Measurements from ENCODE around the gene USP48.
A peak's percentile ranks its signal among the peaks of the same experiment; 100 is the strongest.
"Not testable (repeated sequence)": the region's sequence is repeated elsewhere in the genome, so short reads cannot be mapped to it uniquely, and the experiment has no call there.

Gene USP48

DNA sequence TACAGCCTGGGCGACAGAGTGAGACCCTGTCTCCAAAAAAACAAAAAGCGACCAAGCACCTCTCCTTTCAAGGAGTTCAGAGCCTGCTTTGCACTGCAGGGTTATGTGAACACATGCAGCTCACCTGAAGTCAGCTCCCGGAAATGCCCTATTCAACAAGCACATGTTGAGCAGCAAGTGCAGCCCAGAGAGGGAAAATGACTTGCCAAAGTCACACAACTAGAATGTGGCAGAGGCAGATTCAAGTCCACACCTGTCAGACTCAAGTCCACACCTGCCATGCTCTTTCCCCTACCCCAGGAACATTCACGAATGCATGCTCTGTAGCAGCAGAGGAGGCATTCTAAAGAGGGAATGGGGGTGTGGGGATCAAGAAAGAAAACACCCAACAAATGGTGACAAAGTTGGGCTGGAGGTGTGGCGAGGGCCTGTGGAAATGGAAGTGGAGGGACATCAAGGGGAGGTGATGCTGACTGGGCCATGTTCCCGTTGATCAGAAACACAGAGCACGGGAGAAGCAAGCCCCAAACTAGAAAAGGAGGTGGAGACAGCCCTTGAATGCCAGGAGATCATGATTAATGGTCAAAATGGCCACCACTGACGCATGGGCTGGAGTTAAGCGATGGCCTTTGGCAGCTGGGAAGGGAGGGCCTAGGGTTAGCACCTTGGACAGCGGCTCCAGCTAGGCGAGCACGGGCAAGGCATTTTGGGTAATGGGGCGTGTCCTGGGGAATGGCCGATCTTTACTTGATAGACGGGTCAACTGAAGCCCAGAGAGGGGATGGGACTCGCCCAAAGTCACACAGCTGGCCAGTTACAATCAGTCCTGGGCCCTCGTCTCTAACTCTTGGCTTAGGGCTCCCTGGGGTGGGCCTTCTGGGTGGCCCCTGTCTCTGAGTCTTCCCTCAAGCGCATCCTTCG is 135.3 kb downstream of the USP48 start:
- peak; percentile 84 for DNase-seq

DNA sequence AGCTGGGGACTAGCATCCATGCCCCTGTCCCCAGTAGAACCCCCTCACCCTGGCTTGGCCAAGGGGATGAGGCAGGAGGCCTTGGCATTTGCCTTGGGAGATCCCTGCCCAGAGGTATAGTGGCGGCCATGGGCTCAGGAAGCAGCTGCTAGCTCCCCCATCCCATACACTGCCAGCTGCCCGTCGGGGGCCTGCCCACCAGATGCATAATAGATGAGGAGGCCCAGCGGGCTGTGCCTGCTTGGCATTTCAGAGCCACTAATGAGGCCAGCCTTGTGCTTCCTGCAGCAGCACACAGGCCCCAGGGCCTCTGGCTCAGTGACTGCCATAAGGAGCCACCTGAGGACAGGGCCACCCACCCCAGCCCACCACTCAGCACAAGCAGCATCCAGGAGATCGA is 137.4 kb downstream of the USP48 start:
- no peak for DNase-seq

DNA sequence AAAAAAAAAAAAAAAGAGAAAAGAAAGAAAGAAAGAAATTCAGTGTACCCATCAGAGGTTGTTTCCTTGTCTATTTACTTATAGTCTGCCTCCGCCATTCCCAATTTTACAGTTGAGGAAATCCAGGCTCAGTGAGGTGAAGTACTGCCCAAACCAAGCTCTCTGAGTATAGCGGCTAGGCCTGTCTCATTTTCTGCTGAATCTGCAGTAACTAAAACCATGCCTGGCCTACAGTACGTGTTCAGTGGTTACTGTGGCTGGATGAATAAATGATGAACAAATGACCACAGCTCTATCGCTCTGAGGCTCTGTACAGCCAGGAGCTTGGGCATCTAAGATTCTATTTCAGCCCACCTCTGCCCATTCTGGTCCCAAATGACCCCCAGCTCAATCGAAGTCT is 138.0 kb downstream of the USP48 start:
- no peak for DNase-seq

DNA sequence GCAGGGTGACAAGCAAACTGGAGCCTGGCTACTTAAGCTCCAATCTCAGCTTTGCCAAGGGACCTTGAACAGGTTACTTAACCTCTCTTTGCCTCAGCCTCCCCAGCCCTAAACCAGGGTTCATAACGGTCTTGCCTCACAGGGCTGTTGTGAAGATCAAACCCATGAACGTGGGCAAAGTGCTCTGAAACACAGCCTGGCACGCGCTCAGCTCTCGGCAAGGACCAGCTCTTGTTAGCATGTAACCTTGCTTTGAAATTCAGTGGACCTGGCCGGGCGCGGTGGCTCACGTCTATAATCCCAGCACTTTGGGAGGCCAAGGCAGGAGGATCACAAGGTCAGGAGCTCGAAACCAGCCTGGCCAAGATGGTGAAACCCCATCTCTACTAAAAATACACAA is 138.6 kb downstream of the USP48 start:
- no peak for DNase-seq

DNA sequence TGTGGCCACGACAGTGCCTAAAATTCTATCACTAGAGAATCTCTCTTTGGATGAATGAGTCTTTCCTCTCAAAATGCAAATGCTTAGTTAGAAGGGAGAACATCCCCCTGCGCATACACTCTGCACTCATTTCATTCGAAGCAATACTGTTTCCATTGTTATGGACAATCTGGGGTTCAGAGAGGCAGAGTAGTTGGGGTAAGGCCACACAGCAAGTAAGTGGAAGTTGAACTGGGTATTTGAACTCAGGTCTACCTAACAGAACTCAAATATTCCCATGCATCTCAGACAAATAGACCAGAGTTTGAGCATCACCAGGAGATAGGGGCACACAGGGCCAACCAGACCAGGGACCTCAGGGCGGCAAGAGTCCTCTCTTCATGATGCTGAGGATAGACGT is 139.3 kb downstream of the USP48 start:
- DNase-seq: no peak

DNA sequence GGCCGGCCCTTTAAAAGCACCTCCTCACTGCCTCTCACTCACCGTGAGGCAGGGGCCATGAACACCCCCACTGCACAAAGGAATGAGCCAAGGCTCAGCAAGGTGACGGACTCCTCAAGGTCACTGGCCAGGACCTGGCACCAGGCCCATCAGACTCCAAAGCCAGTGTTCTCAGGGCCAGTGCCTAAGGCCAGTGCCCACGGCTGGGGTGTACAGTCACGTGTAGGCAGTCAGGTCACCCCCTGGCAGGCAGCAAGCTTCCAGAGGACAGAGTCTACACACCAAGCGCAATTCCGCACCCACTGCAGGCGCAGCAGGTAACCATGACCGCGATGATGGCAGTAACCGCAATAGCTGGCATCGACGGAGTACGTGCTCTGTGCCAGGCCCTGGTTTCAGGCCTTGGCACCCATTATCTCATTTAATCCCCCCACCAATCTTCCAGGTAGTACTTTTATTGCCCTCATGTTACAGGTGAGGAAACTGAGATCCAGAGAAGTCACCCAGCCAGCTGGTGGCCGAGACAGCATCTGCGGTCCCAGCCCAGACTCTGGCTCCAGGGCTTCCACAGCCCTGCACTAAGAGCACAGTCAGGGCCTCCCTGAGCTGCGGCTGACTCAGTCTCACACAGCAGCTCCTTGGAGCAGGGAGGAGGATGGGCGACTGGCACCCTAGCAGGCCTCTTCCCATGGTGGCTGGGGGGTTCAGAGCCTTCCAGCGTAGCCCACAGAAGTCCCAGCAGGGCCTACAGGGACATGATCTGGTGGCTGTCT is 140.8 kb downstream of the USP48 start:
- no peak for DNase-seq

DNA sequence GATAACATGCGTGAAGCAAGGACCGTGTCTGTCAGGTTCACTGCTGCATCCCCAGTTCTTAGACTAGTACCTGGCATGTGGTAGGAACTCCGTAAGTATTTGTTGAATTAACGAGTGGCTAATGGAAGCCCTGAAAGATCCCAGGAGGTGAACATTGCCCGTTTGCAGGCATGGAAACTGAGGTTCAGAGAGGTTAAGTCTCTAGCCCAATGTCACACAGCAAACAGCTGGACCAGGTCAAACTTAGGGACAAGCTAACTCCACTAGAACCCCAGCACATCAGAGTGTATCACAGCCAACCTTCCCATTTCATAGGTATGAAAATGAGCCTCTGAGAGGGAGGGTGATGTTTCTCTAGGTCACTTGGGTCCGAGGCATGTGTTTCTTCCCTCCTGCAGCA is 141.4 kb downstream of the USP48 start:
- DNase-seq: no peak

DNA sequence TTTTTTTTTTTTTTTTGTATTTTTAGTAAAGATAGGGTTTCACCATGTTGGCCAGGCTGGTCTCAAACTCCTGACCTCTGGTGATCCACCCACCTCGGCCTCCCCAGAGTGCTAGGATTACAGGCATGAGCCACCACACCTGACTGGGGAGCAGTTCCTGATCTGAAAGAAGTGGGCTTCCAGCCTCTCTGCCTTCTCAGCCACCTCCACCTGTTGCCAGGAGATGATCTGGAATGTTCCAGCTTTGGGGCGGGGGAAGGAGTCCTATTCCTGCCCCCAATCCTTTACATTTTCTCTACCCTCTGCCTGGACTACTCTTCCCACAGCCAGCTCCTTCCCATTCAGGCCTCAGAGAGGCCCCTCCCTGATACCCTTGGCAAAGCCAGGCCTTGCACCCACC is 141.9 kb downstream of the USP48 start:
- DNase-seq: no peak

DNA sequence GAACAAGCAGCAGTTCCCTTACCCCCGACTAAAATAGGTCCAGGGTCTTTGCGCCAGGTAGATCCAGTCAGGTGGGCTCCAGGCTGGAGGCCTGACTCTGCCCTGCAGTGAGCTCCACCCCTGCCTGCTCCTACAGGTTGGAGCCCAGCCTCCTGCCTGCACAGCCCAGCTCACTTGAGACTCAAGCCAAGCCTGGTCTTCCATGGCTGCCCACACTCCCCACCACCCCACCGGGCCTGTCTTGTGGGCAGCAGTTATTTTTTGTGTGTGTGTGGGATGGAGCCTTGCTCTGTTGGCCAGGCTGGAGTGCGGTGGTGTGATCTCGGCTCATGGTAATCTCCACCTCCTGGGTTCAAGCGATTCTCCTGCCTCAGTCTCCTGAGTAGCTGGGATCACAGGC is 142.3 kb downstream of the USP48 start:
- DNase-seq: no peak

DNA sequence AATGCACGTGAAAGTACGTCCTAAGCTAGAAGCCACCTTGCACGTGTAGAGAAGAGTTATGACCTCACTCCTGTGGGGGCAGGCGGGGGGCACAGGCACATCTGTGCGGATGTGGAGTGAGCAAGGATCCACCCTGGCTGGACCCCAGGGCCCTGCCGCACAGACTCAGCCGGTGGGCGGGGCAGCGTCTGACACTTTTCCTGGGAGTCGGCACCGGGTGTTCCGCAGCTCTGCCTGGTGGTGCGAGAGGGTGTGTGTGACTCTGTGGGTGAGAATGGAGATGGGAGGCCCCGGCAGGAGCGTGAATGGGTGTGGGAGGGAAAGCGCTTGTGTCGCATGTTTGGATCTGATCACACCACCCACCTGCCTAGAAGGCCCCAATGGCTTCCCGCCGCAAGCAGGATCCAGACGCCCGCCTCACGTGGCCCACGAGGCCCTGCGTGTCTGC is 143.3 kb downstream of the USP48 start:
- no peak for DNase-seq

DNA sequence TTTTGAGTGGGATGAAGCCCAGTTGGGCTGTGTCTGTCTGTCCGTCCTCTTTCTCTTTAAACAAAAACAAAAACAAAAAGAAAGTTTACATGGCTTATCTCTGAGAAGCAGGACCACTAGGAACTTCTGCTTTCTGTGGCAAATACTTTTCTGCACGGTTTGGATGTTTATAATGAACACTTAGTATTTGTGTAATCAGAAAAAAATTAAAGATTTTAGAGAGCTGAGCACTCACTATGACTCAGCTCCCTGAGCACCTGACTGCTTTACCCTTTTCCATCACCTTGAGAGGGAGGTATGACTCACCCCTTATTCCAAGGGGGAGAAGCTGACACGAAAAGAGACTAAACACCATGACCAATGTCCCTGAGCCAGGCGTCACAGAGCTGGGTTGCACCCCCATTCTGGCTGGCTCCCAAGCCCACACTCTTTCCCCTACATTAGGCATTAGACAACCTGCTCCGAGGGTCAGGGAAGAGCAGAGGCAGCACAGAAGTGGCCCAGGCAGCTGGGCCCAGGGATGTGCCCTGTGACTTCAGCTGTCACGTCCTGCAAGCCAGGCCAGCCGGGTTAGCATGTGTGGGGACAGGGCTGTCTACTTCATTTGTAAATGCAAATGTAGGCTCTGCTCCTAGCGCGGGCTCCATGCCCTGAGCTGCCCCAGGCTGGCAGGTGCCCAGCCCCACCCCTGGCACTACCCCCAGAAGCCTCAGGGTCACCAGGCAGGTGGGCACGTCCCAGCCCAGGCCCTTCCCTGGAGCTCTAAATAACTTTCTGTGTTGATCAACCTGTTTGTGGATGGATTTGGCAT is 144.2 kb downstream of the USP48 start:
- DNase-seq: peak; percentile 82

DNA sequence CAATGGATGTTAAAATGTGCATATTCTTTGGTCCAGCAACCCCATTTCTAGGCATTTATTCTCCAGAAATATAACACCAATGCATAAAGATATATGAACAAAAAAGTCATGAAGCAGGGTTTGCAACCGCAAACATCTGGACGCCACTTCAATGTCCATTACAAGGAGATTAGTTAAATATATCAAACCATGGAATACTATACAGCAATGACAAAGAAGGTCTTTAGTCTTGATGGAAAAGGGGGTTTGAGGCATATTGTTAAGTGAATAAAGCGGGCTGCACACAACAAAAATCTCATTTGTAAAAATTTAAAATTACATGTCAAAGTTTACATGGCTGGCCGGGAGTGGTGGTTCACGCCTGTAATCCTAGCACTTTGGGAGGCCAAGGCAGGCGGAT is 145.4 kb downstream of the USP48 start:
- DNase-seq: no peak

DNA sequence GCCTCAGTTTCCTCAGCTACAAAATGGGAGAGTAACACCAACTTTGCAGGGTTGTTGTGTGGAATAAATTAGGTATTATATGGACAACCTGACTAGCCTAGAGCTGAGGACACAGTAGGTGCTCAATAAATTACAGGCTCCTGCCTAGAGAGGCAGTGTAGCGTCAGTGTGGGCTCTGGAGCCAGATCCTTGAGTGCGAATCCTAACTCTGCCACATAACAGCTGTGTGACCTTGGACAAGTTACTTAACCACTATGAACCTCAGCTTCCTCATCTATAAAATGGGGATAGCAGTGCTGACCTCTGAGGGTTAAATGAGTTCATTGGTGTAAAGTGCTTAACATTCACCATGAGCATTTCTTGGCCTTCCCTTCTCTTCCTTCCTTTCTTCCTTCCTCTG is 146.9 kb downstream of the USP48 start:
- DNase-seq: no peak

DNA sequence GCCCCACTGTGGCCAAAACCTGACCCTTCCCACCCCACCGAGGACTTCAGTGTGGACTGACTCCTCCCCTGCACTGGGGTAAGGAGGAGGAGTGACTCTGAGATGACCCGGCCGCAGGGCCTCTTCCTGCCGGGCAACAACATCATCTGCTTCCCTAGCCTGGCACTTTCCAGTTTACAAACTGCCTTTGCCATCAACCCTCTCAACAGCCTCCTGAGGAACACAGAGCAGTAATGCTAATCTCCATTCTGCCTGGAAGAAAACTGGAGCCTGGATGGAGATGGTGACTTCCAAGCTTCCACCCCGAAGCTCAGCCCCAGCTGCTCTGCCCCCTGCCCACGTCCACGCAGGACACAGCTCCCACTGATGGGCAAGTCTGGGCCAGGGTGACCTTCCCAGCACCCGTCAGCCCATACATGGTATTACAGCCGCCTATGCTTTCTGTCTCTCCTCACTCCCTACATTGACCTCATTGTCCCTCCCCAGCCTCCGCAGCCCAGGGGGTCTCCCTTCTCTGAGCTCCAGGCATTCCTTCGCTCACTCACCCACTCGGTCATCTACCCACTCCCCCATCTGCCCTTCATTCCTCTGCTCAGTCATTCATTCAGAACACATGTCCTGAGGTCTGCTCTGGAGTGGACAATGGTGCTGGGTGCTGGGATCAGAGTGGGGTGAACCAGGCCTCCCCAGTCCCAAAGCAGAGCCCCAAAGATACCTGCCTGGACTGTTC is 148.0 kb downstream of the USP48 start:
- DNase-seq: no peak

DNA sequence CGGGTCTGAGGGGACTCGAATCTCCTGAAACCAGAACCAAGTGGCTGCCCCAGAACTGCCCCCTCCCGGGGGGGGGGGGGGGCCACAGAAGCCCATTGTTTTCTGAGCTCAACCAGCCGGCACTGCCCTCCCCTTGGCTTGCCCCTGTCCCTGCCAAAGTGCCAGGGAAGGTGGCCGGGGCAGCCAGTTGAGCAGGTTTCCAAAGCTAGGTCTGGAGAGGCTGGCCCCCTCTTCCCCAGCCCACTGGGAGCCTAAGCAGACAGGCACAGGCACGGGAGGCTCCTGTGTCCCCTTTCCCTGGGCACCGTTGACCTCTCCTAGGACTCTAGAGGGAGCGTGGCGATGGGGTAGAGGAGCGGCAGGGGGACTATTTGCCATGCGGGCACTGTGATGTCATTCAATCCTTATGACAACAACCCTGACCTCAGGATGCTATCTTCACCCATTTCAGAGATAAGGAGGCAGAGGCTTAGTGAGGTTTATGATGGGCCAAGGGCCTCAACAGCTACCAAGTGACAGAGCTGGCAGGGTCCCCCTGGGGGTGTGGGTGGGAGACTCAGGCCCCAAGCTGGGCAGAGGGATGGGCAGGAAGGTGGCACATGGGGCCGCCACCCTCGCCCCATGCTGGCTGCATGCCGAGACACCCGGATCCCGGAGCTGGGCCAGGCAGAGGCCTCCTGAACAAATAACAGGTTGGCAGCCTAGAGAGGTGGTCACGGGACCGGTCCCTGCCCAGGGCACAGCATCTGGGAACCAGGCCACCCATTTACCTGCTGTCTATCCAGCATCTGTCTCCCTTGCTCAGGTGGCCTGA is 148.8 kb downstream of the USP48 start:
- DNase-seq: no peak

DNA sequence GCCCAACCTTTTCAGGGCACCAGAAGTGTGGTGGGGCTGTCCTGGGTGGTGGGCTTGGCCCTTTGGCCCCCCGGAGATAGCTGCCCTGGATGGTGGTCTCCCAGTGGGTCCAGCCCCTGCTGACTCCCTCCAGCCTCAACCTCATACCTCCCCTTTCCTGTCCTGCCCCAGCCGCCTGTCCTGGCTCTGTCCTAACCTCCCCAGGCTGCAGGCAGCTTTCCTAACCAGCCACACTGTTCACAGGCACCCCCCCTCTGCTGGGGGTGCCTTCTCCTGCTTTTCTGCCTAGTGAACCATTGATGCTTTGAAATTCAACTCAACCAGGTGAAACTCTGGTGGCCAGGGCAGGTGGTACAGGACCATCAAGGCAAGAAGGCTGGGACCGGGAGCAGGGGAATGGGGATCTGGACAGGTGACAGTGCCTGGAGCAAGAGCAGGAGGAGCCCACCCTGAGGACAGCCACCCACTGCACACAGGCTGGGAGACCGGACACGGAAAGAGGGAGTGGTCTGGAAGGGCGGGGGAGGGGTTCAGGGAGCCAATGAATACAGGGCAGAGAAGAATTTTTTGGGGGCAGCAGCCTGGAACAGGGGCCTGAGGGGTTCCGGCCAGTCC is 149.7 kb downstream of the USP48 start:
- DNase-seq: no peak

DNA sequence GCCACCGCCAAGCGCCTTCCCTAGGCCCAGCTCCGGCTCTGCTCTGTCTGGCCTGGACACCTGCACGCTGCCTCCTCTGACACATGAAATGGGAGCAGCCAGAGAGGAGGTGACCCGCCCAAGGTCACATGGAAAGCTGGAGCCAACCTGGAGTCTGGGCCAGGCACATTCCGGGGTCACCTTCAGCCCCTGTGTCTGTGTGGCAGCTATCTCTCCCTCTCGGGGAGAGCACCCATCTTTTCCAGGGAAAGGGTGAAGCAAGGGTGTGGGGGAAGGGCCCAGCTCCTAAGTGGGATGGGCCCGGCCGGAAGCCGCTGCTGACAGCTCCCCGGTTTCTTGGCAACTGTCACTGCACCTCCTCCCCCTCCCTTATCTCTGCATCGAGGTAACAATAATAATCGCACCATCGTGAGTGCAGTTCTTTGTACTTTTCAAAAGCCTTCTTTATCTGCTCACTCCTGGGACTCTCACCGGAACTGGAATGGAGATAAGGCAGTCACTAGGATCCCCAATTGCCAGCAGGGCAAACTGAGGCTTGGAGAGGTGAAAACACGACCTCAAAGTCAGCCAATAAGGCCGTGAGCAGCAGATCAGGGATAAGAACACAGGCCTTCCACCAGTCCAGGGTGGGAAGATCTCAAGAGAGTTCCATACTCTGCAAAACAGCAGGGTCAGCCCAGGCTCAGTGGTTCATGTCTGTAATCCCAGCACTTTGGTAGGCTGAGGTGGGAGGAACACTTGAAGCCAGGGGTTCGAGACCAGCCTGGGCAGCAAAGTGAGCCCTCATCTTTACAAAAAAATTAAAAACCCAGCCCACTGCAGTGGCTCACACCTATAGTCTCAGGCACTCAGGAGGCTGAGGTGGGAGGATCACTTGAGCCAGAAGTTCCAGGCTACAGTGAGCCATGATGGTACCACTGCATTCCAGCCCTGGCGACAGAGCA is 150.7 kb downstream of the USP48 start:
- peak; percentile 16 for DNase-seq

DNA sequence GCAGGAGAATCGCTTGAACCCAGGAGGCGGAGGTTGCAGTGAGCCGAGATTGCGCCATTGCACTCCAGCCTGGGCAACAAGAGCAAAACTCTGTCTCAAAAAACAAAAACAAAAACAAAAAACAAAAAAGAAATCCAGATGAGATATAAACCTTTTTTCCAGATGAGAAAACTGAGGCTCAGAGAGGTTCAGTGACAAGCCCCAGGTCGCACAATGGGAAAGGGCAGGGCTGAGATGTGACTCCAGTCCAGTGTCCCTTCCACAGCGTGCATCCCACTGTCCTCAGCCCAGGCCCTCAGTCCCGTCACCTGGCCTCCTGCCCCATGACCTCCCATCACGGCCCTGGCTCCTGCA is 151.4 kb downstream of the USP48 start:
- not testable (repeated sequence) for DNase-seq

DNA sequence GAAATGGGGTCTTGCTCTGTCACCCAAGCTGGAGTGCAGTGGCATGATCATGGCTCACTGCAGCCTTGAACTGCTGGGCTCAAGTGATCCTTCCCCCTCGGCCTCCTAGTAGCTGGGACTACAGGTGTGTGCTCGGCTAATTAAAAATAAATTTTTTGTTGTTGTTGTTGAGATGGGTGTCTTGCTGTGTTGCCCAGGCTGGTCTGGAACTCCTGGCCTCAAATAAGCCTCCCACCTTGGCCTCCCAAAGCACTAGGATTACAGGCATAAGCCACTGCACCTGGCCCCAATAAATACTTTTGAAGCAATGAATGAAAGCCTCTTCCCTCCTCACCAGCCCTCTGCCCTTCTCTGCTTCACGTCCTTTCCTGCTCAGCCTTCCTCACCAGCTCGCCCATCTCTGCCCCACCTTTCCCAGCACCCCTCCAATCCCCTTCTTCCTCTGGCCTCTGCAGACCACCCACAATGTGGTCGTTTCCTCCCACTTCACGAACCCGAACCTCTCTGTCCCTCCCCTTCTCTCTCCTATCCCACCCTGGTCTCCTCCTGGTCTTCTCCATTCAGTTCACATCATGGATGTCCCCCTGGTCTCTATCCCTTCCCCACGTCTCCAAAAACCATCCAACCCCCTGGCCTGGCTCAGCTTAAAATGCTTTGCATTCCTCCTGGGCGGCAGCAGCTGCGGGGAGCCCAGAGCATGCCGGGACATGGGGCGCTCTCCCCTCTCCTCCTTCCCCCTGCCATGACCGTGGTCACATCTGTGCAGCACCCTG is 152.2 kb downstream of the USP48 start:
- no peak for DNase-seq
